ENCODE data around the gene OAS1. TPM values are rescaled to one million over a fixed set of nuclear protein-coding genes. Genes with fewer than 3 reads are reported as not detected.

OAS1 gene
- total RNA-seq, 4 donors from 2014 or later = 22.8 to 111 (median 29.1) TPM

DNA sequence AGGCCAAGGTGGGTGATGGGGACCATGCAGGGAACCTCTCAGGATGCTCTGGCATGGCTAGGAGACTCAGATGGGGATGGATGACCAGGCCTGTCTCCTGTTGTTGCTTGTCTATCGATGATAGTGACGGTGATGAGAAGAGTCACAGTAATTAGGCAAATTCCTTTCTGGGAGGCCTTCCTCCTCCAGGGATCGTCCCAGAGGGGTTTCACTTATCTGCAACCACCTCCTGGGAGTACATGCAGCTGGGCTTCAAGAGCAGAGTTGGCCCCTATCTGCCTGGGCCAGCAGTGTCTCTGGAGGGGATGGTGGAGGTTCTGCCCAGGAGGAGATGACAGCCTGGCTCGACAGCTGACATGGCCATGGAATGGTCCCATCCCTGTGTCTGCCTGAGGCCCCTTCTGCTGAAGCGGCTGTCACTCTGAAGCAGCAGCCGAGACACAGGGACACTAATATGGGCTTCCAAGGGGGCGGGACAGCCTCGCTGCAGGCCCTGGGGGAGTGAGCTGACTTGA is 27.5 kb upstream of the OAS1 start:
- DNase-seq (ENCODE audit: low spot score) (no peak), ATAC-seq (ENCODE audit: low FRiP score) (no peak)
- TF ChIP-seq, protein P1, sequence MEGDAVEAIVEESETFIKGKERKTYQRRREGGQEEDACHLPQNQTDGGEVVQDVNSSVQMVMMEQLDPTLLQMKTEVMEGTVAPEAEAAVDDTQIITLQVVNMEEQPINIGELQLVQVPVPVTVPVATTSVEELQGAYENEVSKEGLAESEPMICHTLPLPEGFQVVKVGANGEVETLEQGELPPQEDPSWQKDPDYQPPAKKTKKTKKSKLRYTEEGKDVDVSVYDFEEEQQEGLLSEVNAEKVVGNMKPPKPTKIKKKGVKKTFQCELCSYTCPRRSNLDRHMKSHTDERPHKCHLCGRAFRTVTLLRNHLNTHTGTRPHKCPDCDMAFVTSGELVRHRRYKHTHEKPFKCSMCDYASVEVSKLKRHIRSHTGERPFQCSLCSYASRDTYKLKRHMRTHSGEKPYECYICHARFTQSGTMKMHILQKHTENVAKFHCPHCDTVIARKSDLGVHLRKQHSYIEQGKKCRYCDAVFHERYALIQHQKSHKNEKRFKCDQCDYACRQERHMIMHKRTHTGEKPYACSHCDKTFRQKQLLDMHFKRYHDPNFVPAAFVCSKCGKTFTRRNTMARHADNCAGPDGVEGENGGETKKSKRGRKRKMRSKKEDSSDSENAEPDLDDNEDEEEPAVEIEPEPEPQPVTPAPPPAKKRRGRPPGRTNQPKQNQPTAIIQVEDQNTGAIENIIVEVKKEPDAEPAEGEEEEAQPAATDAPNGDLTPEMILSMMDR (IDR thresholded peaks at IDR 0.05) = no peak

DNA sequence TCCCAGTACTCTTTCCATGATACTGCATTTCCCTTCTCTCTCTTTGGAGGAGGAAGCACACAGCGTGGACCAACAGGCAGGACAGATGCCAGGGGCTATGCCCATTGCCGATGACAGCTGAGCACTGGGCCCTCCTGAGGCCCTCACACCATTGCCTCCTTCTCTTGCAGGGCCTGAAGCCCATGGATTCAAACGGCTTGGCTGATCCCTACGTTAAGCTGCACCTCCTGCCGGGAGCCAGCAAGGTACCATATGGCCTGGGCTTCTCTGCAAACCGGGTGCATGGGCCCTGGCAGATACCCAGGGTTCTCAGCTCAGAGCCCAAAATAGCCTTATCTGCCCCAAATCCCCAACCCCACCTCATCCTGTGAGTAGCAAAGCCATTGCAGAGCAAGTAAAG is 25.2 kb upstream of the OAS1 start:
- ATAC-seq (ENCODE audit: low FRiP score) = no peak
- TF ChIP-seq, protein P1 (IDR thresholded peaks at IDR 0.05) = no peak
- no peak for DNase-seq (ENCODE audit: low spot score)

- ATAC-seq (ENCODE audit: low FRiP score) = no peak
- DNase-seq (ENCODE audit: low spot score) = no peak
- TF ChIP-seq, protein P1 (IDR thresholded peaks at IDR 0.05) = no peak
Observed at GRCh38 chr12:112885236-112885635, 21.5 kb upstream of the OAS1 start.

- no peak for DNase-seq (ENCODE audit: low spot score)
- TF ChIP-seq, protein P1 (IDR thresholded peaks at IDR 0.05) = no peak
- no peak for ATAC-seq (ENCODE audit: low FRiP score)
Observed at GRCh38 chr12:112887550-112887949, 19.2 kb upstream of the OAS1 start.

GRCh38 chr12:112891093-112892024 is 15.4 kb upstream of the OAS1 start:
- ATAC-seq (ENCODE audit: low FRiP score) (no peak), DNase-seq (ENCODE audit: low spot score) (no peak)
- TF ChIP-seq, protein P1 (IDR thresholded peaks at IDR 0.05) = no peak

- TF ChIP-seq, protein P1 (IDR thresholded peaks at IDR 0.05) = no peak
- DNase-seq (ENCODE audit: low spot score) (no peak), ATAC-seq (ENCODE audit: low FRiP score) (no peak)
Observed at GRCh38 chr12:112892856-112893255, 13.9 kb upstream of the OAS1 start.

DNA sequence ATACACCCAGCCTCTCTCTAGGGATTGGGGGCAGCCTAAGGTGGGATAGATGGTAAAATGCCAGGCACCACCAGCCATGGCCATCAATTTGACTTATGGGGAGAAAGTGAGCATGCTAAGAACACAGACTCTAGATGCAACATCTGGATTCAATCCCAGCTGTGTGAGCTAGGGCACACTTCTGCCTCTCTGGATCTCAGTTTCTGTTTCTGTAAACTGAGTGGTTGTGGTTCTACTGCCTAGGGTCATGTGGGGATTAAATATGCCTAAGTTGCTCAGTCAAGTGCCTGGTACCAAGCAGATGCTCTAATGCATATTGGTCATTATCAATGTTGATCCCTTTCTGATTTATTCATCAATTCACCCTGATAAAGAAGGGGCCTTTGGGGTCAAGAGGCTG is 12.6 kb upstream of the OAS1 start:
- TF ChIP-seq, protein P1 (IDR thresholded peaks at IDR 0.05) = no peak
- no peak for DNase-seq (ENCODE audit: low spot score)
- no peak for ATAC-seq (ENCODE audit: low FRiP score)

Data from omental fat pad (tissue), 4 donors.